Measurements from ENCODE around the gene OPN3. TPM values are rescaled to one million over a fixed set of nuclear protein-coding genes. Genes with fewer than 3 reads are reported as not detected.

Gene OPN3
- total and polyA plus RNA-seq, 2 donors = 4.0 to 14.6 TPM

GRCh38 chr1:241624935-241625334 lies 15.2 kb downstream of the OPN3 start:
- WGBS = 78% methylated on average over 2 of the region's 2 CpGs
- H3K4me1 ChIP-seq (ENCODE audit: insufficient read depth) = no peaks in the 10 kb centered on the region
- H3K36me3 ChIP-seq (ENCODE audit: insufficient read depth) = no peaks in the 10 kb centered on the region
- H3K27ac ChIP-seq (ENCODE audit: low read depth) = no peak overlapping the region
- DNase-seq (ENCODE audit: extremely low spot score) = no peak
- H3K4me3 ChIP-seq (ENCODE audit: low read depth, low read length) = no peak overlapping the region

GRCh38 chr1:241622669-241623068 lies 17.5 kb downstream of the OPN3 start:
- no peaks in the 10 kb centered on the region for H3K4me1 ChIP-seq (ENCODE audit: insufficient read depth)
- no peaks in the 10 kb centered on the region for H3K36me3 ChIP-seq (ENCODE audit: insufficient read depth)
- DNase-seq (ENCODE audit: extremely low spot score) = no peak
- WGBS = 82% methylated on average over 5 of the region's 5 CpGs
- H3K4me3 ChIP-seq (ENCODE audit: low read depth, low read length) = no peak overlapping the region
- H3K27ac ChIP-seq (ENCODE audit: low read depth) = no peak overlapping the region

GRCh38 chr1:241617426-241617825 lies 22.7 kb downstream of the OPN3 start:
- DNase-seq (ENCODE audit: extremely low spot score) = no peak
- Histone ChIP-seq H3K27ac (ENCODE audit: low read depth) (no peak overlapping the region), H3K36me3 (ENCODE audit: insufficient read depth) (no peaks in the 10 kb centered on the region), H3K4me3 (ENCODE audit: low read depth, low read length) (no peak overlapping the region), H3K4me1 (ENCODE audit: insufficient read depth) (no peaks in the 10 kb centered on the region)
- 92% methylated on average over 7 of the region's 7 CpGs for WGBS

- no peak overlapping the region for H3K27ac ChIP-seq (ENCODE audit: low read depth)
- 85% methylated on average over 8 of the region's 8 CpGs for WGBS
Measured at GRCh38 chr1:241615043-241615974, 24.9 kb downstream of the OPN3 start.

GRCh38 chr1:241614572-241614971 lies 25.6 kb downstream of the OPN3 start:
- no peak overlapping the region for H3K27ac ChIP-seq (ENCODE audit: low read depth)
- H3K36me3 ChIP-seq (ENCODE audit: insufficient read depth) = no peaks in the 10 kb centered on the region
- WGBS = 72% methylated on average over 4 of the region's 4 CpGs
- H3K4me1 ChIP-seq (ENCODE audit: insufficient read depth) = no peaks in the 10 kb centered on the region
- no peak overlapping the region for H3K4me3 ChIP-seq (ENCODE audit: low read depth, low read length)
- DNase-seq (ENCODE audit: extremely low spot score) = no peak

More at GRCh38 chr1:241615043-241615974, 24.9 kb downstream of the OPN3 start:
- H3K36me3 ChIP-seq (ENCODE audit: insufficient read depth) = no peaks in the 10 kb centered on the region
- no peaks in the 10 kb centered on the region for H3K4me1 ChIP-seq (ENCODE audit: insufficient read depth)
- no peak for DNase-seq (ENCODE audit: extremely low spot score)
- H3K4me3 ChIP-seq (ENCODE audit: low read depth, low read length) = no peak overlapping the region

GRCh38 chr1:241614144-241614543 lies 26.0 kb downstream of the OPN3 start:
- no peak for DNase-seq (ENCODE audit: extremely low spot score)
- Histone ChIP-seq H3K27ac (ENCODE audit: low read depth) (no peak overlapping the region), H3K4me1 (ENCODE audit: insufficient read depth) (no peaks in the 10 kb centered on the region), H3K4me3 (ENCODE audit: low read depth, low read length) (no peak overlapping the region), H3K36me3 (ENCODE audit: insufficient read depth) (no peaks in the 10 kb centered on the region)
- 92% methylated on average over 4 of the region's 4 CpGs for WGBS

GRCh38 chr1:241612533-241613477 lies 27.4 kb downstream of the OPN3 start:
- WGBS = 72% methylated on average over 9 of the region's 9 CpGs
- H3K4me1 ChIP-seq (ENCODE audit: insufficient read depth) = no peaks in the 10 kb centered on the region
- H3K4me3 ChIP-seq (ENCODE audit: low read depth, low read length) = no peak overlapping the region
- no peaks in the 10 kb centered on the region for H3K36me3 ChIP-seq (ENCODE audit: insufficient read depth)
- DNase-seq (ENCODE audit: extremely low spot score) = no peak
- H3K27ac ChIP-seq (ENCODE audit: low read depth) = no peak overlapping the region

GRCh38 chr1:241611736-241612135 lies 28.4 kb downstream of the OPN3 start:
- Histone ChIP-seq H3K27ac (ENCODE audit: low read depth) (no peak overlapping the region), H3K4me3 (ENCODE audit: low read depth, low read length) (no peak overlapping the region), H3K4me1 (ENCODE audit: insufficient read depth) (no peaks in the 10 kb centered on the region), H3K36me3 (ENCODE audit: insufficient read depth) (no peaks in the 10 kb centered on the region)
- WGBS = 77% methylated on average over 1 of the region's 1 CpG
- no peak for DNase-seq (ENCODE audit: extremely low spot score)

GRCh38 chr1:241611063-241611462 lies 29.1 kb downstream of the OPN3 start:
- no peak for DNase-seq (ENCODE audit: extremely low spot score)

GRCh38 chr1:241610056-241610815 lies 29.9 kb downstream of the OPN3 start:
- Histone ChIP-seq H3K4me1 (ENCODE audit: insufficient read depth) (no peaks in the 10 kb centered on the region), H3K36me3 (ENCODE audit: insufficient read depth) (no peaks in the 10 kb centered on the region), H3K4me3 (ENCODE audit: low read depth, low read length) (no peak overlapping the region), H3K27ac (ENCODE audit: low read depth) (no peak overlapping the region)
- DNase-seq (ENCODE audit: extremely low spot score) = no peak
- WGBS = 28% methylated on average over 8 of the region's 8 CpGs

More at GRCh38 chr1:241611063-241611462, 29.1 kb downstream of the OPN3 start:
- 12% methylated on average over 3 of the region's 3 CpGs for WGBS
- Histone ChIP-seq H3K36me3 (ENCODE audit: insufficient read depth) (no peaks in the 10 kb centered on the region), H3K27ac (ENCODE audit: low read depth) (no peak overlapping the region), H3K4me1 (ENCODE audit: insufficient read depth) (no peaks in the 10 kb centered on the region), H3K4me3 (ENCODE audit: low read depth, low read length) (no peak overlapping the region)

- 37% methylated on average over 3 of the region's 3 CpGs for WGBS
- no peak overlapping the region for H3K4me3 ChIP-seq (ENCODE audit: low read depth, low read length)
- no peak overlapping the region for H3K27ac ChIP-seq (ENCODE audit: low read depth)
- H3K4me1 ChIP-seq (ENCODE audit: insufficient read depth) = no peaks in the 10 kb centered on the region
- no peak for DNase-seq (ENCODE audit: extremely low spot score)
- H3K36me3 ChIP-seq (ENCODE audit: insufficient read depth) = no peaks in the 10 kb centered on the region
Measured at GRCh38 chr1:241608379-241609033, 31.7 kb downstream of the OPN3 start.

- H3K27ac ChIP-seq (ENCODE audit: low read depth) = no peak overlapping the region
- H3K4me1 ChIP-seq (ENCODE audit: insufficient read depth) = no peaks in the 10 kb centered on the region
- H3K4me3 ChIP-seq (ENCODE audit: low read depth, low read length) = no peak overlapping the region
- DNase-seq (ENCODE audit: extremely low spot score) = no peak
- no peaks in the 10 kb centered on the region for H3K36me3 ChIP-seq (ENCODE audit: insufficient read depth)
Measured at GRCh38 chr1:241607497-241607896, 32.7 kb downstream of the OPN3 start.

GRCh38 chr1:241606544-241606943 lies 33.6 kb downstream of the OPN3 start:
- H3K27ac ChIP-seq (ENCODE audit: low read depth) = no peak overlapping the region
- no peak for DNase-seq (ENCODE audit: extremely low spot score)
- H3K36me3 ChIP-seq (ENCODE audit: insufficient read depth) = no peaks in the 10 kb centered on the region
- H3K4me1 ChIP-seq (ENCODE audit: insufficient read depth) = no peaks in the 10 kb centered on the region
- no peak overlapping the region for H3K4me3 ChIP-seq (ENCODE audit: low read depth, low read length)
- WGBS = 55% methylated on average over 5 of the region's 5 CpGs

Data from urinary bladder (tissue), 4 donors.